Osteoblast (primary cell): ENCODE data around the gene CCSER2. TPM values are rescaled to one million over a fixed set of nuclear protein-coding genes. Genes with fewer than 3 reads are reported as not detected.

Experiments
- DNase-seq: peaks from one replicate; pipeline ENCODE4 v3.0.0; 2011; ENCODE audit warnings: low spot score, mixed read lengths; ENCODE audit not compliant: insufficient read length; ENCODE audit errors: missing footprints
- H2AFZ ChIP-seq: 2 replicates; pipeline ENCODE4 v1.6.0; 2011; ENCODE audit warnings: mild to moderate bottlenecking, low read length
- H3K27ac ChIP-seq: 2 replicates; pipeline ENCODE4 v1.5.1; 2011; ENCODE audit warnings: mild to moderate bottlenecking, low read depth, low read length, moderate library complexity
- H3K27me3 ChIP-seq: 2 replicates; pipeline ENCODE4 v1.6.0; 2012; ENCODE audit warnings: mild to moderate bottlenecking, control low read depth, inconsistent platforms, low read length, moderate library complexity; ENCODE audit not compliant: insufficient read depth
- H3K36me3 ChIP-seq: 2 replicates; pipeline ENCODE4 v1.5.1; 2011; ENCODE audit warnings: mild to moderate bottlenecking, low read length, control low read depth, moderate library complexity; ENCODE audit not compliant: insufficient read depth
- H3K4me1 ChIP-seq: 2 replicates; pipeline ENCODE4 v1.5.1; 2011; ENCODE audit warnings: mild to moderate bottlenecking, low read length, control low read depth, moderate library complexity; ENCODE audit not compliant: insufficient read depth
- H3K4me2 ChIP-seq: 2 replicates; pipeline ENCODE4 v1.6.0; 2011; ENCODE audit warnings: mild to moderate bottlenecking, low read length; ENCODE audit not compliant: insufficient read depth
- H3K4me3 ChIP-seq: fragments of 200-600 bp; sonication (generic); 3 replicates; pipeline ENCODE4 v1.5.1; 2012; ENCODE audit warnings: mild to moderate bottlenecking, low read length, inconsistent platforms; ENCODE audit not compliant: insufficient read depth
- H3K79me2 ChIP-seq: 2 replicates; pipeline ENCODE4 v1.6.0; 2012; ENCODE audit warnings: mild to moderate bottlenecking, low read length, control low read depth, inconsistent platforms; ENCODE audit not compliant: insufficient read depth
- H3K9me3 ChIP-seq: 2 replicates; pipeline ENCODE4 v1.5.1; 2011; ENCODE audit warnings: low read depth, low read length, control low read depth
- H4K20me1 ChIP-seq: 2 replicates; pipeline ENCODE4 v1.6.0; 2012; ENCODE audit warnings: mild to moderate bottlenecking, low read length, control low read depth; ENCODE audit not compliant: insufficient read depth
- total RNA-seq: library from RNA; depleted of rRNA; stranded (reverse); fragments of >200 nt; gene quantifications from 2 replicates; pipeline ENCODE4 v1.2.3, GENCODE V29; 2012
- TF ChIP-seq, protein P1 (sequence below): IDR thresholded peaks from 2 replicates; pipeline ENCODE4 v1.5.1; 2011; ENCODE audit warnings: mild to moderate bottlenecking, low read depth, low read length, moderate library complexity; ENCODE audit errors: extremely low read depth

CCSER2 gene
- total RNA-seq, 1 donor: 58.3 TPM

DNA sequence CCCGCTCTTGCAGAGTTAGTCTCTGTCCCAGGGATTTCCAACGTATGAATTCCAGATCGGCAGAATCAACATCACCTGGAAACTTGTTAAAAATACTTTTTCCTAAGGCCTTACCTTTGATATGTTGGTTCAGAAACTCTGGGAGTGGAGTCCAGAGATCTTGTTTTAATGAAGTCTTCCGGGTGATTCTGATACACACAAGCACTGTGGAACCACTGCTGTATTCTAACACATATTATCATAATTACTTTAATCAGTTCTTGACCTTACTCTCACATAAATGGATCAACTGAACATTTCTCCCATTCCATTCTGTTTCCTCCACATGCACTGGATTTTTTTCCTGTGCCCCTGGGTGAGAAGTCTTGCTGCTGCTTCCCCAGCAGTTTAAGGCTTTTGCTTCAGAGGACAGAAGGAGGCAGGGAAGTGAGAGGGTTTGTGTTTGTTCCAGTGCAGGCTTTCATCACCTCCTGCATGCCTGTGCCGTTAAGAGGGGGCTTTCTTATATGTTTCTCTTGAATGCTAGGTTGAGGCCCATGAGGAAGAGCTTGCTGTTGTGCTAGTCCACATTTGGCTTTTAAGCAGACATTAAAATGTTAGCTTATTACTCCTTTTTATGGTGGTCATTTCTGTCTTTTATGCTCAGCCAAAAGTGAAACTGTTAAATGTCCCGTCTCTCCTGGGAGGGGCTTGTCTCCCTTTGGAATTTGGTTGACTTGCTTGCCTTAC is 32.4 kb downstream of the CCSER2 start:
- Histone ChIP-seq H3K27ac (peak overlapping the region; percentile 58), H4K20me1 (peaks cover 10% of the 10 kb centered on the region), H3K4me3 (peak overlapping the region; percentile 70), H3K4me2 (peak overlapping the region; percentile 81), H3K79me2 (peaks cover 78% of the 10 kb centered on the region), H3K36me3 (no peaks in the 10 kb centered on the region), H2AFZ (peak overlapping the region; percentile 83), H3K4me1 (peaks cover 12% of the 10 kb centered on the region), H3K27me3 (no peaks in the 10 kb centered on the region), H3K9me3 (no peaks in the 10 kb centered on the region)
- DNase-seq: no peak
- TF ChIP-seq, protein P1, sequence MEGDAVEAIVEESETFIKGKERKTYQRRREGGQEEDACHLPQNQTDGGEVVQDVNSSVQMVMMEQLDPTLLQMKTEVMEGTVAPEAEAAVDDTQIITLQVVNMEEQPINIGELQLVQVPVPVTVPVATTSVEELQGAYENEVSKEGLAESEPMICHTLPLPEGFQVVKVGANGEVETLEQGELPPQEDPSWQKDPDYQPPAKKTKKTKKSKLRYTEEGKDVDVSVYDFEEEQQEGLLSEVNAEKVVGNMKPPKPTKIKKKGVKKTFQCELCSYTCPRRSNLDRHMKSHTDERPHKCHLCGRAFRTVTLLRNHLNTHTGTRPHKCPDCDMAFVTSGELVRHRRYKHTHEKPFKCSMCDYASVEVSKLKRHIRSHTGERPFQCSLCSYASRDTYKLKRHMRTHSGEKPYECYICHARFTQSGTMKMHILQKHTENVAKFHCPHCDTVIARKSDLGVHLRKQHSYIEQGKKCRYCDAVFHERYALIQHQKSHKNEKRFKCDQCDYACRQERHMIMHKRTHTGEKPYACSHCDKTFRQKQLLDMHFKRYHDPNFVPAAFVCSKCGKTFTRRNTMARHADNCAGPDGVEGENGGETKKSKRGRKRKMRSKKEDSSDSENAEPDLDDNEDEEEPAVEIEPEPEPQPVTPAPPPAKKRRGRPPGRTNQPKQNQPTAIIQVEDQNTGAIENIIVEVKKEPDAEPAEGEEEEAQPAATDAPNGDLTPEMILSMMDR: no peak

DNA sequence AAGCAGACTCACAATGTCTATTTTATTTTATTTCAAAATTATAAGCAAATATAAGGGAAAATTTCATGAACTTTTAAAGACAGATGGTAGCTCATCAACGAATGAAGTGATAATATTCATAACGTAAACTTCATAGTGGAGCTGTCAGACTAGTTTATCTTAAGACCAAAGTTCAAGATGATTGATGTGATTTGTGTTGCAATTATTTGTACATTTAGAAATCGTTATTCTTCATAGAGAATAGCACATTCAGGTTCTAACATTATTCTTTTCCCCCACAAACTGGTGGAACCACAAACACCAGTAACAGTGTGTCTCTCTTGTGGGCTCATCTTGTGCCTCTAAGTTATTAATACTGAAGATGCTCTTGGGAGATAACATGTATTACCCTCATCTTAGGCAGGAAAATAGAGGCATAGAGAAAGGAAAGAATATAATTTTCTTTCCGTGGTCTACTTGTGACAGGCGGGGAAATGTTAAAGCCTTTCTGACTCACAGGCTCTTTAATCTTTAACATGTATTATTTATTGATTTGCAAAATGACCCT is 37.0 kb downstream of the CCSER2 start:
- TF ChIP-seq, protein P1: no peak
- Histone ChIP-seq H3K27me3 (no peaks in the 10 kb centered on the region), H3K36me3 (no peaks in the 10 kb centered on the region), H2AFZ (no peak overlapping the region), H3K4me3 (no peak overlapping the region), H3K4me2 (no peak overlapping the region), H3K27ac (no peak overlapping the region), H4K20me1 (peaks cover 9% of the 10 kb centered on the region), H3K4me1 (peaks cover 7% of the 10 kb centered on the region), H3K9me3 (no peaks in the 10 kb centered on the region), H3K79me2 (peaks cover 83% of the 10 kb centered on the region)
- DNase-seq: no peak

DNA sequence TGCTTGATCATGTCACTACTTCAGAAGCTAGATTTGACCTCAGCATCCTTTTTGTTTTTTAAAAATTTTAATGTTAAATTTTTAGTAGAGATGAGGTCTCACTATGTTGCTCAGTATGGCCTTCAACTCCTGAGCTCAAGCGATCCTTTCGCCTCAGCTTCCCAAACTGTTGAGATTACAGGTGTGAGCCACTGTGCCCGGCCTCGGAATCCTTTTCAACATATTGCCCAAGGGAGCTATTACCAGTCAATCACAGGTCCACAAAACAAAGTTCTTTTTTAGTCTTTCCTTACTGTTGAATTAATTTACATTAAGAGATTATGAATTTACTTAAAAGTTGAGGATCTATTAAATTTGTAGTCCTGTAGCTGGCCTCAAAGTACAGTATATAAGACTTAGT is 37.7 kb downstream of the CCSER2 start:
- Histone ChIP-seq H3K27me3 (no peaks in the 10 kb centered on the region), H2AFZ (no peak overlapping the region), H3K27ac (no peak overlapping the region), H4K20me1 (peaks cover 9% of the 10 kb centered on the region), H3K4me3 (no peak overlapping the region), H3K36me3 (no peaks in the 10 kb centered on the region), H3K79me2 (peaks cover 84% of the 10 kb centered on the region), H3K9me3 (no peaks in the 10 kb centered on the region), H3K4me1 (peaks cover 2% of the 10 kb centered on the region), H3K4me2 (no peak overlapping the region)
- TF ChIP-seq, protein P1: no peak
- DNase-seq: no peak

DNA sequence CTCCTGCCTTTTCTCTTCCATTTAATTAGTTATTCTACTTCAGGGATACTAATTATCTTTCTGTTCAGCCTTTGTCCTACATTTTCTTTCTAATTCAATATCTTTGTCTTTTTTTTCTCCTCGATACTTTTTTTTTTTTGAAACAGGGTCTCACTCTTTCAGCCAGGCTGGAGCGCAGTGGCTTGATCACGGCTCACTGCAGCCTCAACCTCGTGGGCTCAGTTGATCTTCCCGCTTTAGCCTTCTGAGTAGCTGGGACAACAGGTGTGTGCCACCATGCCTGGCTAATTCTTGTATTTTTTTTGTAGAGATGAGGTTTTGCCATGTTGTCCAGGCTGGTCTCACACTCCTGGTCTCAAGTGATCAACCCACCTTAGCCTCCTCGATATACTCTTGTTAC is 38.9 kb downstream of the CCSER2 start:
- Histone ChIP-seq H2AFZ (no peak overlapping the region), H3K4me3 (no peak overlapping the region), H3K36me3 (no peaks in the 10 kb centered on the region), H3K4me2 (no peak overlapping the region), H3K27me3 (no peaks in the 10 kb centered on the region), H3K4me1 (peaks cover 2% of the 10 kb centered on the region), H3K79me2 (peaks cover 82% of the 10 kb centered on the region), H3K9me3 (no peaks in the 10 kb centered on the region), H3K27ac (no peak overlapping the region), H4K20me1 (peaks cover 9% of the 10 kb centered on the region)
- TF ChIP-seq, protein P1: no peak
- no peak for DNase-seq
